Endothelial cell (in vitro differentiated cells): ENCODE results near the gene AP2A1. TPM values are rescaled to one million over a fixed set of nuclear protein-coding genes. Genes with fewer than 3 reads are reported as not detected.

Experiments used
- DNase-seq: peaks from one replicate; pipeline ENCODE4 v3.0.0; 2021; ENCODE audit warnings: low spot score
- H3K27ac Mint-ChIP-seq: one replicate; pipeline ENCODE4 v1.8.0; 2021; ENCODE audit warnings: mixed read lengths, inconsistent platforms; ENCODE audit not compliant: unreplicated experiment
- H3K27me3 Mint-ChIP-seq: one replicate; pipeline ENCODE4 v1.8.0; 2021; ENCODE audit warnings: mild to moderate bottlenecking, moderate library complexity, mixed read lengths, inconsistent platforms; ENCODE audit not compliant: unreplicated experiment
- H3K36me3 Mint-ChIP-seq: one replicate; pipeline ENCODE4 v1.8.0; 2021; ENCODE audit warnings: mild to moderate bottlenecking, low read depth, mixed read lengths, inconsistent platforms; ENCODE audit not compliant: unreplicated experiment
- H3K4me1 Mint-ChIP-seq: one replicate; pipeline ENCODE4 v1.8.0; 2021; ENCODE audit warnings: mild to moderate bottlenecking, mixed read lengths, inconsistent platforms; ENCODE audit not compliant: unreplicated experiment
- H3K4me3 Mint-ChIP-seq: one replicate; pipeline ENCODE4 v1.8.0; 2021; ENCODE audit warnings: mild to moderate bottlenecking, mixed read lengths, inconsistent platforms; ENCODE audit not compliant: unreplicated experiment
- H3K9me3 Mint-ChIP-seq: one replicate; pipeline ENCODE4 v1.8.0; 2021; ENCODE audit warnings: mixed read lengths, inconsistent platforms; ENCODE audit not compliant: unreplicated experiment
- total RNA-seq: library from RNA; stranded (reverse); fragmentation: NEBNext Ultra II Directional; extraction: Animal tissue kit (Norgen Biotek cat#: 25700); gene quantifications from one replicate; pipeline ENCODE4 v1.2.1, GENCODE V29; 2021; ENCODE audit not compliant: unreplicated experiment
- TF ChIP-seq, protein P1 (sequence below): fragments of 200-600 bp; sonication (generic); IDR thresholded peaks from one replicate; pipeline ENCODE4 v1.5.0; 2021; ENCODE audit warnings: antibody characterized with exemption; ENCODE audit not compliant: unreplicated experiment

The AP2A1 gene
- total RNA-seq, 1 donor from 2014 or later = 191 TPM

DNA sequence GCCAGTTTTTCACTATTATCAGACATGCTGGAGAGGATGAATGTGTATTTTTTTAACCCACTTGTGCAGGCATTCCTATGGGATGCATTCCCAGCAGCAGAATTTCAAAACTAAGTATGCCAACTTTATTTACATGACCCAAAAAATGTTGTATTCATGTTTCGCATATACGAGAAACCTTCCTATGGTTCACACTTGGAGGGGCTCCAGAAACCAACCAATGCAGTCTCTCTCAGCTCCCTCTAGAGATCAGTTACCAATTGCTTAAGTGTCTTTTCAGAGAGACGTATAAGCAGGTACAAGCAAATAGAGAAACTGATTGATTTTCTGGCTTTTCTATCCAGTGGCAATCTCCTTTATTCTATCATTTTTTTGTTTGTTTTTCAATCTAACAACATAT lies 78.6 kb downstream of the AP2A1 start:
- Mint-ChIP-seq H3K27ac (no peak overlapping the region), H3K4me3 (no peak overlapping the region), H3K4me1 (peaks cover 10% of the 10 kb centered on the region), H3K9me3 (no peaks in the 10 kb centered on the region), H3K36me3 (peaks cover 20% of the 10 kb centered on the region), H3K27me3 (peaks cover 14% of the 10 kb centered on the region)
- no peak for DNase-seq
- TF ChIP-seq, protein P1, sequence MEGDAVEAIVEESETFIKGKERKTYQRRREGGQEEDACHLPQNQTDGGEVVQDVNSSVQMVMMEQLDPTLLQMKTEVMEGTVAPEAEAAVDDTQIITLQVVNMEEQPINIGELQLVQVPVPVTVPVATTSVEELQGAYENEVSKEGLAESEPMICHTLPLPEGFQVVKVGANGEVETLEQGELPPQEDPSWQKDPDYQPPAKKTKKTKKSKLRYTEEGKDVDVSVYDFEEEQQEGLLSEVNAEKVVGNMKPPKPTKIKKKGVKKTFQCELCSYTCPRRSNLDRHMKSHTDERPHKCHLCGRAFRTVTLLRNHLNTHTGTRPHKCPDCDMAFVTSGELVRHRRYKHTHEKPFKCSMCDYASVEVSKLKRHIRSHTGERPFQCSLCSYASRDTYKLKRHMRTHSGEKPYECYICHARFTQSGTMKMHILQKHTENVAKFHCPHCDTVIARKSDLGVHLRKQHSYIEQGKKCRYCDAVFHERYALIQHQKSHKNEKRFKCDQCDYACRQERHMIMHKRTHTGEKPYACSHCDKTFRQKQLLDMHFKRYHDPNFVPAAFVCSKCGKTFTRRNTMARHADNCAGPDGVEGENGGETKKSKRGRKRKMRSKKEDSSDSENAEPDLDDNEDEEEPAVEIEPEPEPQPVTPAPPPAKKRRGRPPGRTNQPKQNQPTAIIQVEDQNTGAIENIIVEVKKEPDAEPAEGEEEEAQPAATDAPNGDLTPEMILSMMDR = no peak

DNA sequence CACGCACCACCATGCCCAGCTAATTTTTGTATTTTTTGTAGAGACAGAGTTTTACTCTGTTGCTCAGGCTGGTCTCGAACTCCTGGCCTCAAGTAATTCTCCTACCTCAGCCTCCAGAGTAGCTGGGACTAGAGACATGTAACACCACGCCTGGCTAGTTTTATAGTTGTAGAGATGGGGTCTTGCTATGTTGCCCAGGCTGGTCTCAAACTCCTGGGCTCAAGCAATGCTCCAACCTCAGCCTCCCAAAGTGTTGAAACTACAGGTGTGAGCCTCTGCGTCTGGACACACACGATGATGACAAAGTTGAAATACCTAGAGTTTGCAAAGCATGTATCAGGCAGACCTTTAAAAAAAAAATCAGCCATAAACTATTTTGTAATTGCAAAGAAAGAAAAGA lies 79.6 kb downstream of the AP2A1 start:
- DNase-seq = no peak
- peaks cover 17% of the 10 kb centered on the region for H3K27me3 Mint-ChIP-seq
- TF ChIP-seq, protein P1 = no peak
- H3K4me1 Mint-ChIP-seq = peaks cover 10% of the 10 kb centered on the region
- no peaks in the 10 kb centered on the region for H3K9me3 Mint-ChIP-seq
- no peak overlapping the region for H3K4me3 Mint-ChIP-seq
- peaks cover 16% of the 10 kb centered on the region for H3K36me3 Mint-ChIP-seq
- no peak overlapping the region for H3K27ac Mint-ChIP-seq

DNA sequence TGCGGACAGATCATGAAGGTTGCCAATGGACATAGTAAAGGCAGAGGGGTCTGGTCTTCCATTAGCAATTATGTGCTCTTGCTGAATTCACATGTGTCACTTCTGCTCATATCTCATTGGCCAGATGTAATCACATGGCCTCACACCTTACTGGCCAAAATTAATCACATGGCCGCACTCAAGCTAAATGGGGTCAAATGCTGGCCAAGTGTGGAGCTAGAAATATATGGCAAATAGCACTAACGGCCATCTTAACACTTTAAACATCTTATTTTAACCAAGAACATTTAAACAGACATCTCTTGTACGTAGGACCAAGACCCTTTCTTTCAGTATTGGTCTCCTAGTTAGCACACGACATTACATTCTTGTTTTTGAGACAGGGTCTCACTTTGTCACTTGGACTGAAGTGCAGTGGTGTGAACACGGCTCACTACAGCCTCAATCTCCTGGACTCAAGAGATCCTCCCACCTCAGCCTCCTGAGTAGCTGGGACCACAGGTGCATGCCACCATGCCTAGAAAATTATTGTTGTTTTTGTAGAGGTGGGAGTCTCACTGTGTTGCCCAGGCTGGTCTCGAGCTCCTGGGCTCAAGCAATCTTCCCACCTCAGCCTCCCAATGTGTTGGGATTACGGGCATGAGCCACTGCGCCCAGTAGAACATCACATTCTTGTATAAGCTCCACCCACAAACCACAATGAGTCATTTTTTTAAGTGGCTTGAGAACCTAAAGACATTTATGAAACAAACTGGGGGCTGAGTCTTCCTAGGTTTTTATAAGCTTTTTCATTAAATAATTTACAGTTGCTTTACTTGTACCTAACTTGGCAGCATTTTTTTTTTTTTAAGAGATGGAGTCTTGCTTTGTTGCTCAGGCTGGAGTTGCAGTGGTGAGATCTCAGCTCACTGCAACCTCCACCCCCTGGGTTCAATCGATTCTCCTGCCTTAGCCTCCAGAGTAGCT lies 81.2 kb downstream of the AP2A1 start:
- H3K27ac Mint-ChIP-seq = no peak overlapping the region
- H3K36me3 Mint-ChIP-seq = peaks cover 25% of the 10 kb centered on the region
- TF ChIP-seq, protein P1 = no peak
- H3K9me3 Mint-ChIP-seq = no peaks in the 10 kb centered on the region
- peaks cover 24% of the 10 kb centered on the region for H3K27me3 Mint-ChIP-seq
- H3K4me1 Mint-ChIP-seq = peaks cover 21% of the 10 kb centered on the region
- peak overlapping the region; percentile 87 for H3K4me3 Mint-ChIP-seq
- no peak for DNase-seq

GRCh38 chr19:49848938-49849337 lies 82.1 kb downstream of the AP2A1 start:
- H3K27me3 Mint-ChIP-seq = peaks cover 25% of the 10 kb centered on the region
- H3K4me3 Mint-ChIP-seq = peak overlapping the region; percentile 87
- peaks cover 25% of the 10 kb centered on the region for H3K4me1 Mint-ChIP-seq
- peaks cover 25% of the 10 kb centered on the region for H3K36me3 Mint-ChIP-seq
- no peak for DNase-seq
- peak overlapping the region; percentile 70 for H3K27ac Mint-ChIP-seq
- H3K9me3 Mint-ChIP-seq = no peaks in the 10 kb centered on the region
- TF ChIP-seq, protein P1 = no peak
